ENCODE measurements around the gene RANBP3L.

Gene RANBP3L

GRCh38 chr5:36217988-36218387 lies 83.7 kb downstream of the RANBP3L start:
- TF ChIP-seq, protein P1, sequence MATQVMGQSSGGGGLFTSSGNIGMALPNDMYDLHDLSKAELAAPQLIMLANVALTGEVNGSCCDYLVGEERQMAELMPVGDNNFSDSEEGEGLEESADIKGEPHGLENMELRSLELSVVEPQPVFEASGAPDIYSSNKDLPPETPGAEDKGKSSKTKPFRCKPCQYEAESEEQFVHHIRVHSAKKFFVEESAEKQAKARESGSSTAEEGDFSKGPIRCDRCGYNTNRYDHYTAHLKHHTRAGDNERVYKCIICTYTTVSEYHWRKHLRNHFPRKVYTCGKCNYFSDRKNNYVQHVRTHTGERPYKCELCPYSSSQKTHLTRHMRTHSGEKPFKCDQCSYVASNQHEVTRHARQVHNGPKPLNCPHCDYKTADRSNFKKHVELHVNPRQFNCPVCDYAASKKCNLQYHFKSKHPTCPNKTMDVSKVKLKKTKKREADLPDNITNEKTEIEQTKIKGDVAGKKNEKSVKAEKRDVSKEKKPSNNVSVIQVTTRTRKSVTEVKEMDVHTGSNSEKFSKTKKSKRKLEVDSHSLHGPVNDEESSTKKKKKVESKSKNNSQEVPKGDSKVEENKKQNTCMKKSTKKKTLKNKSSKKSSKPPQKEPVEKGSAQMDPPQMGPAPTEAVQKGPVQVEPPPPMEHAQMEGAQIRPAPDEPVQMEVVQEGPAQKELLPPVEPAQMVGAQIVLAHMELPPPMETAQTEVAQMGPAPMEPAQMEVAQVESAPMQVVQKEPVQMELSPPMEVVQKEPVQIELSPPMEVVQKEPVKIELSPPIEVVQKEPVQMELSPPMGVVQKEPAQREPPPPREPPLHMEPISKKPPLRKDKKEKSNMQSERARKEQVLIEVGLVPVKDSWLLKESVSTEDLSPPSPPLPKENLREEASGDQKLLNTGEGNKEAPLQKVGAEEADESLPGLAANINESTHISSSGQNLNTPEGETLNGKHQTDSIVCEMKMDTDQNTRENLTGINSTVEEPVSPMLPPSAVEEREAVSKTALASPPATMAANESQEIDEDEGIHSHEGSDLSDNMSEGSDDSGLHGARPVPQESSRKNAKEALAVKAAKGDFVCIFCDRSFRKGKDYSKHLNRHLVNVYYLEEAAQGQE (IDR thresholded peaks at IDR 0.05; ENCODE audit: insufficient read depth in 1 of 2, low read depth in 2 of 2, low read length in 2 of 2), result no peak
- TF ChIP-seq TAF1 (IDR thresholded peaks at IDR 0.05; ENCODE audit: borderline replicate concordance, insufficient read depth, low read length) (no peak), POLR2AphosphoS5 (IDR thresholded peaks at IDR 0.05; ENCODE audit: low read depth, low read length) (no peak), FOXP2 (optimal IDR thresholded peaks at IDR 0.05; ENCODE audit: borderline replicate concordance, extremely low read depth, extremely low read length, insufficient read depth) (no peak), SIN3A (IDR thresholded peaks at IDR 0.05; ENCODE audit: borderline replicate concordance, insufficient read depth, low read length) (no peak)

DNA sequence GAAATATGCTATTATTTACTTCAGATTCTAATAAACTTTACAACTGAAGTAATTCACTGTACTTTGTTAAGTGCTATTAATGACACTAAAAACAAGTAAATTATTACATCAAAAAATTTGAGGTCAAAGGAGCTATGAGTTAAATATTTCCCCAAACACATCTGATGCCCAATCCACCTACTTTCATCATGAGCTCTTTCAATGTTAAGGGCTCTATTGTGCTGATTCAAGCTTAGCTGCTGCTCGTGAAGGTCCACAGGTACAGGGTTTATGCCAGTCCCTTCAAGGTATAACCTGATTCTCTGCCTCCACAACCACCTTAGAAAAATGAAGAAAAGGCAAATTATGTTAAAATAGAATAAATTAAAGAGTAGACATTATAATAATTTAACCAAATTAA lies 84.1 kb downstream of the RANBP3L start:
- TF ChIP-seq SIN3A (IDR thresholded peaks at IDR 0.05; ENCODE audit: borderline replicate concordance, insufficient read depth, low read length) (no peak), TAF1 (IDR thresholded peaks at IDR 0.05; ENCODE audit: borderline replicate concordance, insufficient read depth, low read length) (no peak), POLR2AphosphoS5 (IDR thresholded peaks at IDR 0.05; ENCODE audit: low read depth, low read length) (no peak), FOXP2 (optimal IDR thresholded peaks at IDR 0.05; ENCODE audit: borderline replicate concordance, extremely low read depth, extremely low read length, insufficient read depth) (no peak)
- TF ChIP-seq, protein P1 (IDR thresholded peaks at IDR 0.05; ENCODE audit: insufficient read depth in 1 of 2, low read depth in 2 of 2, low read length in 2 of 2), result no peak

DNA sequence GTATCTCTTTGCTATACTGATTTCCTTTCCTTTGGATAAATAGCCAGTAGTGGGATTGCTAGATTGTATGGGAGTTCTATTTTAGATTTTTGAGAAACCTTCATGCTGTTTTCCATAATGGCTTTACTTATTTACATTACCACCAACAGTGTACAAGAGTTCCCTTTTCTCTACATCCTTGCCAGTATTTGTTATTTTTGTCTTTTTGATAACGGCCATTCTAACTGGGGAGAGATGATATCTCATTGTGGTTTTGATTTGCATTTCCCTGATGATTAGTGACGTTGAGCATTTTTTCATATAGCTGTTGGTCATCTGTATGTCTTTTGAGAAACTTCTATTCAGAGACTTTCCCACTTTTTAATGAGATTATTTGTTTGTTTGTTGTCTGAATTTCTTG lies 85.8 kb downstream of the RANBP3L start:
- no peak for TF ChIP-seq FOXP2 (optimal IDR thresholded peaks at IDR 0.05; ENCODE audit: borderline replicate concordance, extremely low read depth, extremely low read length, insufficient read depth)
- TF ChIP-seq SIN3A (IDR thresholded peaks at IDR 0.05; ENCODE audit: borderline replicate concordance, insufficient read depth, low read length), result no peak
- TF ChIP-seq TAF1 (IDR thresholded peaks at IDR 0.05; ENCODE audit: borderline replicate concordance, insufficient read depth, low read length), result no peak
- TF ChIP-seq POLR2AphosphoS5 (IDR thresholded peaks at IDR 0.05; ENCODE audit: low read depth, low read length), result no peak
- TF ChIP-seq, protein P1 (IDR thresholded peaks at IDR 0.05; ENCODE audit: insufficient read depth in 1 of 2, low read depth in 2 of 2, low read length in 2 of 2), result no peak

DNA sequence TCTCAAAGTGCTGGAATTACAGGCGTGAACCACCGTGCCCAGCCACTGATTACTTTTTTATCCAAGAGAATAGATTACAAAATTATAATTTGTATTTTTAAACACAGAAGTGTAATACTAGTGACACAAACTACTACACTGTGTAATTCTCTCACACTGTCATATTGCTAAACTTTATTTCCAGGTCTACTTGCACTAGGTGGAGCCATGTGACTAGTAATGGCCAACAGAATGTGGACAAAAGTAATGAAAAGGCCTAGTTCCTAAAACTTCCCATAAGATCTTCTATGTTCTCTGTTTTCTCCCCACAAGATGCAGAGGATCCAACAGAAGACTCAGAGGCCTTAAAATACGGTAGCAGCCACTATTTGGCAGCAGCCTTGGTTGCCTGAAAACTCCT lies 87.3 kb downstream of the RANBP3L start:
- TF ChIP-seq, protein P1 (IDR thresholded peaks at IDR 0.05; ENCODE audit: insufficient read depth in 1 of 2, low read depth in 2 of 2, low read length in 2 of 2), result no peak

- TF ChIP-seq FOXP2 (optimal IDR thresholded peaks at IDR 0.05; ENCODE audit: borderline replicate concordance, extremely low read depth, extremely low read length, insufficient read depth), result no peak
- TF ChIP-seq TAF1 (IDR thresholded peaks at IDR 0.05; ENCODE audit: borderline replicate concordance, insufficient read depth, low read length), result no peak
- TF ChIP-seq, protein P1 (IDR thresholded peaks at IDR 0.05; ENCODE audit: insufficient read depth in 1 of 2, low read depth in 2 of 2, low read length in 2 of 2), result no peak
- TF ChIP-seq POLR2AphosphoS5 (IDR thresholded peaks at IDR 0.05; ENCODE audit: low read depth, low read length), result no peak
- no peak for TF ChIP-seq SIN3A (IDR thresholded peaks at IDR 0.05; ENCODE audit: borderline replicate concordance, insufficient read depth, low read length)
These were observed 92.0 kb downstream of the RANBP3L start for GRCh38 chr5:36209664-36210063.

Measured in PFSK-1 (cell line).